Measurements from ENCODE around the gene SOS2.
A peak's percentile ranks its signal among the peaks of the same experiment; 100 is the strongest.

SOS2 gene

DNA sequence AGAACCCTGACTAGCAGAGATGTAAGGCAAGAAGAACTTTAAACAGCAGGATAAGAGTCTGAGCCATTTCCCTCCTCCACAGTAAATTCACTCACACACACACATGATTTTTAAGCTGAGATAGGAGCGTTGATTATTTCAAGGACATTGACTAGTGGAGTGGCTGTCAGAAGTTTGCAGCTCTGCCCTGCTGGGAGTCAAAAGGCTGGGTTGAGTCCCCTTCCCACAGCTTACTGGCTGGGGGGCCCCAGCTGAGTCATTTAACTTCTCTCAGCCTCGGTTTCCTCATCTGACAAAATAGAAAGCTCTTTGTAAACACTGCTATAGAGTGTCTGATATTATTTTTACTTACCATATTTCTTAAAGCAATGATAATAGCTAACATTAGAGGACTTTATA, 143.3 kb downstream of the SOS2 start:
- Histone ChIP-seq H3K9me3 (ENCODE audit: control insufficient read depth, insufficient read depth, low read length) (no peaks in the 10 kb centered on the region), H4K20me1 (ENCODE audit: control insufficient read depth, insufficient read depth, low read depth, low read length) (no peaks in the 10 kb centered on the region), H3K9me2 (replicated peaks; ENCODE audit: control insufficient read depth, low read length) (no peaks in the 10 kb centered on the region), H3K36me3 (ENCODE audit: control insufficient read depth, low read length) (no peaks in the 10 kb centered on the region), H3K27me3 (ENCODE audit: control insufficient read depth, low read length) (no peaks in the 10 kb centered on the region), H3K79me2 (ENCODE audit: control insufficient read depth, low read length) (no peaks in the 10 kb centered on the region), H3F3A (ENCODE audit: control insufficient read depth, insufficient read depth) (no peaks in the 10 kb centered on the region), H3K4me1 (ENCODE audit: control insufficient read depth, low read length) (peaks cover 45% of the 10 kb centered on the region), H3K27ac (ENCODE audit: low read depth, low read length) (no peak overlapping the region), H3K4me3 (ENCODE audit: low read length) (no peak overlapping the region), H3K4me2 (ENCODE audit: low read length) (no peak overlapping the region)
- TF ChIP-seq EZH2phosphoT487 (IDR thresholded peaks at IDR 0.05; ENCODE audit: borderline replicate concordance, low read length): no peak
- TF ChIP-seq, protein P1, sequence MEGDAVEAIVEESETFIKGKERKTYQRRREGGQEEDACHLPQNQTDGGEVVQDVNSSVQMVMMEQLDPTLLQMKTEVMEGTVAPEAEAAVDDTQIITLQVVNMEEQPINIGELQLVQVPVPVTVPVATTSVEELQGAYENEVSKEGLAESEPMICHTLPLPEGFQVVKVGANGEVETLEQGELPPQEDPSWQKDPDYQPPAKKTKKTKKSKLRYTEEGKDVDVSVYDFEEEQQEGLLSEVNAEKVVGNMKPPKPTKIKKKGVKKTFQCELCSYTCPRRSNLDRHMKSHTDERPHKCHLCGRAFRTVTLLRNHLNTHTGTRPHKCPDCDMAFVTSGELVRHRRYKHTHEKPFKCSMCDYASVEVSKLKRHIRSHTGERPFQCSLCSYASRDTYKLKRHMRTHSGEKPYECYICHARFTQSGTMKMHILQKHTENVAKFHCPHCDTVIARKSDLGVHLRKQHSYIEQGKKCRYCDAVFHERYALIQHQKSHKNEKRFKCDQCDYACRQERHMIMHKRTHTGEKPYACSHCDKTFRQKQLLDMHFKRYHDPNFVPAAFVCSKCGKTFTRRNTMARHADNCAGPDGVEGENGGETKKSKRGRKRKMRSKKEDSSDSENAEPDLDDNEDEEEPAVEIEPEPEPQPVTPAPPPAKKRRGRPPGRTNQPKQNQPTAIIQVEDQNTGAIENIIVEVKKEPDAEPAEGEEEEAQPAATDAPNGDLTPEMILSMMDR (IDR thresholded peaks at IDR 0.05; ENCODE audit: low read depth, low read length, poor library complexity, severe bottlenecking): no peak

DNA sequence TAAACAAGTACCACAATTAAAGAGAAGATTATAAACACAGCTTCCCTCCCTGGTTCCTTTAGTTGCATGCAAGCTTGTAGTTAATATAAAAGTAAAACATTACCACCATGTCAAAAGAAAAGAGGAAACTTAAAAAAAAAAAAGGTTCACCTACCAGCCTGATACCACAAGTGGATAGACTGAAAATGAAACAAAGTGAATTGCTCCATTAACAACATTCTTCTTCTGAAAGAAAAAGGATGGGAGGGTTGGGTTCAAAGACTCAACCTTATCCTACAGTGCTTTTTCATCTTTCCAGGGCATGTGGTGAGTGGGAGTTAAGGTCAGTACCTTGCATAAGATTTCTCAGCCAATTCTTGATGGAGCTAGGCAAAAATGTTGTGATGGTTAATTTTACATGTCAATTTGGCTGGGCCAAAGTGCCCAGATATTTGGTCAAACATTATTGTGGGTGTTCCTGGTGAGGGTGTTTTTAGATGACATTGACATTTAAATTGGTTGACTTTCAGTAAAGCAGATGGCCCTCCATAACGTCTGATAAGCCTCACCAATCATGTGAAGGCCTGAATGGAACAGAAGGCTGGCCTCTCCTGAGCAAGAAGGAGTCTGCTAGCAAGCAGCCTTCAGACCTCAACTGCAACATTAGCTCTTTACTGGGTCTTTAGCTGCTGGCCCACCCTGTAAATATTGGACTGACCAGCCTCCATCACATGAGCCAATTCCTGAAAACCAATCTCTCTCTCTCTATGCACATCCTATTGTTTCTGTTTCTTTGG, 143.8 kb downstream of the SOS2 start:
- Histone ChIP-seq H4K20me1 (ENCODE audit: control insufficient read depth, insufficient read depth, low read depth, low read length) (no peaks in the 10 kb centered on the region), H3K9me3 (ENCODE audit: control insufficient read depth, insufficient read depth, low read length) (no peaks in the 10 kb centered on the region), H3F3A (ENCODE audit: control insufficient read depth, insufficient read depth) (0 out of 2 replicates have a peak, but pooled peaks cover 3% of the 10 kb centered on the region), H3K4me1 (ENCODE audit: control insufficient read depth, low read length) (peaks cover 45% of the 10 kb centered on the region), H3K4me3 (ENCODE audit: low read length) (no peak overlapping the region), H3K4me2 (ENCODE audit: low read length) (no peak overlapping the region), H3K79me2 (ENCODE audit: control insufficient read depth, low read length) (no peaks in the 10 kb centered on the region), H3K36me3 (ENCODE audit: control insufficient read depth, low read length) (no peaks in the 10 kb centered on the region; the same call in 1 of the 2 replicates), H3K9me2 (replicated peaks; ENCODE audit: control insufficient read depth, low read length) (no peaks in the 10 kb centered on the region), H3K27ac (ENCODE audit: low read depth, low read length) (no peak overlapping the region), H3K27me3 (ENCODE audit: control insufficient read depth, low read length) (no peaks in the 10 kb centered on the region)
- TF ChIP-seq EZH2phosphoT487 (IDR thresholded peaks at IDR 0.05; ENCODE audit: borderline replicate concordance, low read length): no peak
- TF ChIP-seq, protein P1 (IDR thresholded peaks at IDR 0.05; ENCODE audit: low read depth, low read length, poor library complexity, severe bottlenecking): no peak

DNA sequence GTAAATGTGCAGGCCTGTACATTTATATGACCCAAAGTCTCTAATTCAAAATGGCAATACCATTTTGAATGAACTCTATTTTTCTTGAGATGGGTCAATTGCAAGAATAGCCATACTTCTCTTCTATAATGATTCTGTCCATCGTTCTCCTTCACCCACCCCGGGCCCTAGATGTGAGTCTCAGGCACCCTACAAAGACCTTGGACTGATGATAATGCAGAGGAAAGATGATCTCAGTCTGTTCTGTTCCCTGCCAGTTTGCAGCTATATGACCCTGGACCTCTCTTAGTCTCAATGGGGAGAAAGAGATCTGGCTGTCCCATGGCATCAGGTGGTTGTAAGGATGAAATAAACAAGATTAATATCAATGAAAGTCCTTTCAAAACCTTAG, 145.1 kb downstream of the SOS2 start:
- Histone ChIP-seq H3K4me1 (ENCODE audit: control insufficient read depth, low read length) (peaks cover 56% of the 10 kb centered on the region), H3K79me2 (ENCODE audit: control insufficient read depth, low read length) (no peaks in the 10 kb centered on the region), H3K9me3 (ENCODE audit: control insufficient read depth, insufficient read depth, low read length) (no peaks in the 10 kb centered on the region), H3K9me2 (replicated peaks; ENCODE audit: control insufficient read depth, low read length) (no peaks in the 10 kb centered on the region), H3F3A (ENCODE audit: control insufficient read depth, insufficient read depth) (0 out of 2 replicates have a peak, but pooled peaks cover 3% of the 10 kb centered on the region), H3K36me3 (ENCODE audit: control insufficient read depth, low read length) (no peaks in the 10 kb centered on the region; the same call in 1 of the 2 replicates), H3K27me3 (ENCODE audit: control insufficient read depth, low read length) (no peaks in the 10 kb centered on the region), H3K27ac (ENCODE audit: low read depth, low read length) (peak overlapping the region; percentile 39; the same call in 1 of the 2 replicates), H3K4me2 (ENCODE audit: low read length) (peak overlapping the region; percentile 48), H4K20me1 (ENCODE audit: control insufficient read depth, insufficient read depth, low read depth, low read length) (no peaks in the 10 kb centered on the region), H3K4me3 (ENCODE audit: low read length) (no peak overlapping the region; the same call in 1 of the 2 replicates)
- TF ChIP-seq, protein P1 (IDR thresholded peaks at IDR 0.05; ENCODE audit: low read depth, low read length, poor library complexity, severe bottlenecking): no peak
- TF ChIP-seq EZH2phosphoT487 (IDR thresholded peaks at IDR 0.05; ENCODE audit: borderline replicate concordance, low read length): no peak
